Tibial artery (tissue), 4 donors: Measurements from ENCODE around the gene ADRA2A.

Source experiments
- DNase-seq, 2 donors: peaks; one replicate each; pipeline ENCODE4 v3.0.0-alpha.2; 2019
- H3K27ac ChIP-seq, 2 donors: fragments of 200-600 bp; sonication (generic) in 1 of 2; 1 replicate in 1 of 2; 2 replicates in 1 of 2; pipeline ENCODE4 v1.5.1; 2018 to 2019; ENCODE audit warnings: mild to moderate bottlenecking in 1 of 2
- H3K27me3 ChIP-seq, 2 donors: fragments of 200-600 bp; sonication (generic) in 1 of 2; one replicate each; pipeline versions ENCODE4 v1.5.1 to v1.6.0; 2016 to 2019
- H3K36me3 ChIP-seq, 3 donors: fragments of 200-600 bp; sonication (generic) in 2 of 3; one replicate each; pipeline ENCODE4 v1.5.1; 2016 to 2019; ENCODE audit warnings: mild to moderate bottlenecking in 2 of 3
- H3K4me1 ChIP-seq, 4 donors: fragments of 200-600 bp; sonication (generic) in 2 of 4; 1 replicate in 3 of 4; 2 replicates in 1 of 4; pipeline ENCODE4 v1.5.1; 2016 to 2019
- H3K4me3 ChIP-seq, 2 donors: fragments of 200-600 bp; sonication (generic) in 1 of 2; 1 replicate in 1 of 2; 2 replicates in 1 of 2; pipeline ENCODE4 v1.5.1; 2018 to 2019; ENCODE audit warnings: mild to moderate bottlenecking in 2 of 2
- H3K9me3 ChIP-seq, 3 donors: fragments of 200-600 bp; sonication (generic) in 1 of 3; one replicate each; pipeline ENCODE4 v1.5.1; 2016 to 2019
- CTCF ChIP-seq, 2 experiments: fragments of 200-600 bp in 1 of 2; fragments of 450-650 bp in 1 of 2; IDR thresholded peaks; one replicate each; pipeline ENCODE4 v1.5.1; 2017 to 2019; ENCODE audit warnings: antibody characterized with exemption in 2 of 2, mild to moderate bottlenecking in 1 of 2, moderate library complexity in 1 of 2
- intact Hi-C: fragments of 100-400 bp; cut with DNase I; formaldehyde crosslinking; loops from one replicate; pipeline ENCODE4 v1.15.0; 2023; ENCODE audit warnings: low total_unique reads

ADRA2A gene

DNA sequence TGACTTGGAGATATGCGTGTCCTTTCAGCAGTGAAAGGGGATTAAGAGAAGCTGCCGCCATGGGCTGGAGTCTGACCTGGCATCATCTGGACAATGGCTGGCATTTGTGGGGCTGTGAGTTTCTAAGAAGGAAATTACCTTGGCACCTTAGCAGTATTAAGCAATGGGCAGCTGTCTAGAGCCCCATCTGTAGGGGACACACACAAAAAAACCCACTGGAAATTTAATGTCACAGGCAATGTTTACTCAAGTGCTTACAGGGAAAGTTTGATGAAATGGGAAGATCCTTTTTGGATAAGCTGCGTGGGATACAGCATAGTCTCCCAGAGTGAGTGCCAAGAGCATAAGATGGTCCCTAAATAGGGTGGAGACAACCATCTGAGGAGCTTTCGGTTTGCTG is 25.0 kb downstream of the ADRA2A start:
- Histone ChIP-seq H3K4me1 (peaks cover 0 to 9% (median 4%) of the 10 kb centered on the region in 4 donors), H3K36me3 (no peaks in the 10 kb centered on the region), H3K4me3 (no peak overlapping the region), H3K9me3 (no peaks in the 10 kb centered on the region), H3K27me3 (peaks cover 0 to 13% of the 10 kb centered on the region in 2 donors), H3K27ac (no peak overlapping the region)
- intact Hi-C loops: no loop called here
- peak in 1 of 2 donors; percentile 15 for DNase-seq
- no peak for TF ChIP-seq CTCF (IDR thresholded peaks at IDR 0.05)

DNA sequence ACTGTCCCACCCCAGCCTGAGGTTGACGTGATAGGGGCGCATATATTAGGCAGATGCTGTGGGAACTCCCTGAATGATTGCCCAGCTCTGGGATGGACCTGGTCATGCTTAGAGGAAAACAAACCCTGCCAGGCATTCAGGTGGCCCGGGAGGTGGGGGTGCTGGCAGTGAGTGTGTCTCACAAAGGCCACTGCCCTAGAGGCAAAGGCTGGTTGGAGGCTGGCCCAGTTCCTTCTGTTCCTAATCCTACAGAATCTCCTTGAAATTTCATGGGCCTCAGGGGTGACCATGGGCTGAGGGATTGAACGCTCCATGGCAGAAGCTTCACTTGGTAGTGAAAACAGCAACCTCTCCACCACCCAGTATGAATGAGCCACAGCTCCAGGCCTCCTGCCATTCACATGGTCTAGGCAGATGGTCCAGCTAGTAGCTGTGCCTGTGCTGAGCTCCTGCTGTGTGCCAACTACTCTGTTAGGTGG is 25.6 kb downstream of the ADRA2A start:
- no peak for DNase-seq
- H3K27me3 ChIP-seq: peaks cover 0 to 10% of the 10 kb centered on the region in 2 donors
- peaks cover 0 to 9% (median 4%) of the 10 kb centered on the region in 4 donors for H3K4me1 ChIP-seq
- H3K27ac ChIP-seq: no peak overlapping the region
- H3K4me3 ChIP-seq: no peak overlapping the region
- intact Hi-C loops: no loop called here
- H3K36me3 ChIP-seq: no peaks in the 10 kb centered on the region
- H3K9me3 ChIP-seq: no peaks in the 10 kb centered on the region
- TF ChIP-seq CTCF (IDR thresholded peaks at IDR 0.05): no peak

DNA sequence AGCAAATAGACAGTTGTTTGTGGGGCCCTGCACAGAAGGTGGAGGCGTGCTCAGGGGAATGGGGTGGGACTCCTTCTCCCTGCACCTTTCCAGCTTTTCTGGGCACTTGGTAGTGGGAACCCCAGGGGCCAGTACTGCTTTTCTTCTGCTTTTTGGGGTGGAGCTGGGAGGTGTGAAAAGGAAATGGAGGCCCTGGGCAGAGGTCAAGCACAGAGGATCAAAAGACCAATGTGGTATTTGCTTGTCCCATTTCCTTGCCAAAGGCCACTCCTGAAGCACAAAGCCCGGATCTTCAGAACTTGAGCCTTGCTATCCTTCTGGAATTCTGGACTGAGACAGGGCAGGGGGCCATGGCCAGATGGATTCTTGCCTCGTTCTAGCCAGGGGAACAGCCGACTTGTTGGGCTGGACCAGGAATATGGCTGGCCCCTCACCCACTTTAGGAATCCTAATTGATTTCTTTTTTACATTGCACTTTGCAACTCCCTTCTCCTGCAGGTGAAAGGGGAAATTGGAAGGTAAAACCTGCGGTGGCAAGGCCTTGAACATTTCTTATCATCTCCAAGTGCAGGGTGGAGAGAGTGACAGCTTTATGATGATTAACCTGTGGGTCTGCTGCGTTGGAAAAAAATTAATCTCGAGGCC is 26.5 kb downstream of the ADRA2A start:
- intact Hi-C loops: no loop called here
- Histone ChIP-seq H3K4me1 (peaks cover 0 to 9% (median 4%) of the 10 kb centered on the region in 4 donors), H3K9me3 (no peaks in the 10 kb centered on the region), H3K27ac (no peak overlapping the region), H3K36me3 (no peaks in the 10 kb centered on the region), H3K27me3 (peaks cover 0 to 10% of the 10 kb centered on the region in 2 donors), H3K4me3 (no peak overlapping the region)
- peak in 1 of 2 donors; percentile 31 for DNase-seq
- TF ChIP-seq CTCF (IDR thresholded peaks at IDR 0.05): no peak

DNA sequence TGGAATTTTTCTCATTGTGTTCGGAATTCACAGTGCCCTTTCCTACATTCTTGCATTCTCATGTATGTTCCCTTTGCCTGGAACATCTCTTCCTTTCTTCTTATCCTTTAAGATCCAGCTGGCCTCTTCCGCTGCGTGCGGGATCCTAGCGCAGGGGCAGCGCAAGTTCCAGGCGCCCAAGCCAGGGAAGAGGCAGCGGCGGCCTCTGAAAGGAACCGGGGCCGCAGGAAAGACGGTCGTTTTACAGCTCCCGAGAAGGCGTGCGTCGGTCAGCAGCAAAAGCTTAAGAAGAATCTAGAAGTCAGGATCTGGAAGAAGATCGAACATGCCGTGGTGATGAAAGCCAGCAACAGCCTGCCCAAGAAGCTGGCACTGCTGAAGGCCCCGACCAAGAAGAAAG is 28.0 kb downstream of the ADRA2A start:
- intact Hi-C loops: no loop called here
- no peak overlapping the region for H3K27ac ChIP-seq
- peaks cover 0 to 6% of the 10 kb centered on the region in 2 donors for H3K27me3 ChIP-seq
- H3K9me3 ChIP-seq: no peaks in the 10 kb centered on the region
- DNase-seq: no peak
- no peaks in the 10 kb centered on the region for H3K36me3 ChIP-seq
- H3K4me1 ChIP-seq: peaks cover 0 to 9% (median 4%) of the 10 kb centered on the region in 4 donors
- H3K4me3 ChIP-seq: no peak overlapping the region
- no peak for TF ChIP-seq CTCF (IDR thresholded peaks at IDR 0.05)

- H3K9me3 ChIP-seq: no peaks in the 10 kb centered on the region
- no peak overlapping the region for H3K27ac ChIP-seq
- H3K4me3 ChIP-seq: no peak overlapping the region
- H3K4me1 ChIP-seq: no peaks in the 10 kb centered on the region
- no peaks in the 10 kb centered on the region for H3K36me3 ChIP-seq
- DNase-seq: peak in 1 of 2 donors; percentile 44
- H3K27me3 ChIP-seq: peaks cover 0 to 6% of the 10 kb centered on the region in 2 donors
- no peak for TF ChIP-seq CTCF (IDR thresholded peaks at IDR 0.05)
- intact Hi-C loops: no loop called here
Measured at GRCh38 chr10:111106081-111106480, 29.3 kb downstream of the ADRA2A start.
